ENCODE measurements around the gene ZNF184. TPM values are rescaled to one million over a fixed set of nuclear protein-coding genes. Genes with fewer than 3 reads are reported as not detected.

Gene ZNF184
- total RNA-seq, 1 donor from 2014 or later, result 7.3 TPM

DNA sequence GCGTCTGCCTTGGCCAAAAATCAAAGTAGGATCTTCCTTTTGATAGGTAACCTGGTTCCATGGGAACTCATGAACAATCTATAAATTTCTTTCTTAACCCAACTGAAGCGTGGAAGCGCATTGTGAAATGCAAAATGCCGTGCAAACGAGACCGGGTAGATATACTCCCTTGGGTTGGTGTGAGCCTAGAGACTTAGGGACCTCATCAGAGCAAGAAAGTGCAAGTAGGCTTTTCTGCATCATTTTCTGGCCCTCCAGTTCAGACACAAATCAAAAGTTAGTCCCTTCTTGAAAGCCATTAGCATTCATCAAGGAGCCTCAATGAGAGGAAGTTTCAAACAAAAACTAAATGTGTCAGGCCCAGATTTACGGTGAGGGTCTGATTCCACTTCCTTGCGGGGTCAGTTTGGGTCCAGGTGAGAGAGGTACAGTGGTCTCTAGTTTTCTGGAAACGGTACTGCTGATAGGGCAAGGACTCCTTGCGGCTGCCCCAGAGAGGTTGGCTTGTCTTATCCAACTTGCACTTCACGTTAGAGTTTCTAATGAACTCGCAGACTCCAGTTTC is 5.3 kb upstream of the ZNF184 start:
- Mint-ChIP-seq H3K9me3 (ENCODE audit: low read depth) (no peaks in the 10 kb centered on the region), H3K4me1 (ENCODE audit: low read depth) (no peaks in the 10 kb centered on the region), H3K27me3 (ENCODE audit: low read depth) (peaks cover 2% of the 10 kb centered on the region), H3K27ac (ENCODE audit: unreplicated experiment) (no peak overlapping the region), H3K4me3 (ENCODE audit: unreplicated experiment) (no peak overlapping the region), H3K36me3 (ENCODE audit: low read depth) (no peaks in the 10 kb centered on the region)
- no peak for DNase-seq (ENCODE audit: low spot score)
- TF ChIP-seq, protein P1, sequence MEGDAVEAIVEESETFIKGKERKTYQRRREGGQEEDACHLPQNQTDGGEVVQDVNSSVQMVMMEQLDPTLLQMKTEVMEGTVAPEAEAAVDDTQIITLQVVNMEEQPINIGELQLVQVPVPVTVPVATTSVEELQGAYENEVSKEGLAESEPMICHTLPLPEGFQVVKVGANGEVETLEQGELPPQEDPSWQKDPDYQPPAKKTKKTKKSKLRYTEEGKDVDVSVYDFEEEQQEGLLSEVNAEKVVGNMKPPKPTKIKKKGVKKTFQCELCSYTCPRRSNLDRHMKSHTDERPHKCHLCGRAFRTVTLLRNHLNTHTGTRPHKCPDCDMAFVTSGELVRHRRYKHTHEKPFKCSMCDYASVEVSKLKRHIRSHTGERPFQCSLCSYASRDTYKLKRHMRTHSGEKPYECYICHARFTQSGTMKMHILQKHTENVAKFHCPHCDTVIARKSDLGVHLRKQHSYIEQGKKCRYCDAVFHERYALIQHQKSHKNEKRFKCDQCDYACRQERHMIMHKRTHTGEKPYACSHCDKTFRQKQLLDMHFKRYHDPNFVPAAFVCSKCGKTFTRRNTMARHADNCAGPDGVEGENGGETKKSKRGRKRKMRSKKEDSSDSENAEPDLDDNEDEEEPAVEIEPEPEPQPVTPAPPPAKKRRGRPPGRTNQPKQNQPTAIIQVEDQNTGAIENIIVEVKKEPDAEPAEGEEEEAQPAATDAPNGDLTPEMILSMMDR (IDR thresholded peaks at IDR 0.05), result no peak

DNA sequence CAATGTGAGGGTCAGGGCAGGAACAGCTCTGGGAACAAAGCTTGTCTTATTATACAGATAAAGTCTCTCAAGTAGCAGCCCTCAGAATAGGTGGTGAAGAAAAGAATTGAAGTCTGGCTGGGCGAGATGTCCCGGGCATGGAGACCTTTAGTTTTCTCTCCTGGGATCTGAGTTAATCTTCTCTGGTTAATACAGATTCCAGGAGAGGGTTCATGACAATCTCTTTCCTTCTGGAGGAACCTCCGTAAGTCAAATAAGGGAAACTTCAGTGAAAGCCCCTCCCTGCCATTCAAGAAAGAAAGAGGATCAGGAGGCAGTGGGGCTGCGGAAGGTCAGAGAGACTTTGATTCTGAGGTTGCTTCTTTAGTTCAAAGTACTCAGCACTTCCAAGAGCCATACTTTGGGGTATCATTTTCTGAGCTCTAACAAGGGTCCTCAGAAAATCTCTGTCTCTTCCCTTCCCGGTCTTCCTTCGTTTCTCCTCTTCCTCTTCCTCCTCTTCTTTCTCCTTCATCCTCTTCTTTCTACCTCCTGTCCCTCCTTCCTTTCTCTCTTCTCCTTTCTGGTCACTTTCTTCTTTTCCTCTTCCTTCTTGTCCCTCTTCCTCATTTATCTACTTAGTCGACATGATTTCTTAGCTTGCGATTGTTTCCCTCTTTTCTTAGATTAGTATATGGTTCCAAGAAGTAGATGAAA is 4.6 kb upstream of the ZNF184 start:
- no peak overlapping the region for H3K4me3 Mint-ChIP-seq (ENCODE audit: unreplicated experiment)
- no peak for DNase-seq (ENCODE audit: low spot score)
- TF ChIP-seq, protein P1 (IDR thresholded peaks at IDR 0.05), result no peak
- H3K9me3 Mint-ChIP-seq (ENCODE audit: low read depth), result no peaks in the 10 kb centered on the region
- H3K36me3 Mint-ChIP-seq (ENCODE audit: low read depth), result no peaks in the 10 kb centered on the region
- H3K4me1 Mint-ChIP-seq (ENCODE audit: low read depth), result no peaks in the 10 kb centered on the region
- no peak overlapping the region for H3K27ac Mint-ChIP-seq (ENCODE audit: unreplicated experiment)
- no peaks in the 10 kb centered on the region for H3K27me3 Mint-ChIP-seq (ENCODE audit: low read depth)

DNA sequence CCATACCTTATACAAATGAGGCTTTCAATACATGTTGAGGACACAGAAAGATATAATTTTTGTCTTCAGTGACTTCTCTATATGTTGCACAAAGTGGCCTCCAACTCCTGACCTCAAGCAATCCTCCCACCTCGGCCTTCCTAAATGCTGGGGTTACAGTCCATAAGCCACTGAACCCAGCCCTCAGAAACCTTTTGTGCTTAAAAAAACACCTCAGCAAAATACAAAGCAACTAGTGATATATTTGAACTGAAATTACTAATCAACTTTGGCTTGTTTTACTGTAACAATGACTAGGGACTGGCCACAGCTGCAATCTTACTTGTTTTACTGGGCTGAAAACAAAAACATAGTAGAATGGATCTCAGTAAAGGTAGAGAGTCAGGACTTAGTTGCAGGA is 3.2 kb upstream of the ZNF184 start:
- Mint-ChIP-seq H3K4me1 (ENCODE audit: low read depth) (peaks cover 11% of the 10 kb centered on the region), H3K27me3 (ENCODE audit: low read depth) (no peaks in the 10 kb centered on the region), H3K36me3 (ENCODE audit: low read depth) (no peaks in the 10 kb centered on the region), H3K4me3 (ENCODE audit: unreplicated experiment) (no peak overlapping the region), H3K27ac (ENCODE audit: unreplicated experiment) (no peak overlapping the region), H3K9me3 (ENCODE audit: low read depth) (no peaks in the 10 kb centered on the region)
- TF ChIP-seq, protein P1 (IDR thresholded peaks at IDR 0.05), result no peak
- DNase-seq (ENCODE audit: low spot score), result no peak

DNA sequence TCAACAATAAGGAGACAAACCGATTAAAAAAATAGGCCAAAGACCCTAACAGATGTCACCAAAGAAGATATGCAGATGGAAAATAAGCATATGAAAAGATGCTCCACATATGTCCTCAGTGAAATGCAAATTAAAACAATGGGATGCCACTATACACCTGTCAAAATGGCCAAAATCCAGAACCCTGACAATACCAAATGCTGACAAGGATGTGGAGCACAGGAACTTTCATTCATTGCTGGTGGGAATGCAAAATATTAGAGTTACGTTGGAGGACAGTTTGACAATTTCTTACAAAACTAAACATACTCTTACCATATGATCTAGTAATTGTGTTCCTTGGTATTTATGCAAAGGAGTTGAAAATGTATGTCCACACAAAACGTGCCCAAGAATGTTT is 1.8 kb upstream of the ZNF184 start:
- Mint-ChIP-seq H3K9me3 (ENCODE audit: low read depth) (no peaks in the 10 kb centered on the region), H3K27ac (ENCODE audit: unreplicated experiment) (no peak overlapping the region), H3K27me3 (ENCODE audit: low read depth) (no peaks in the 10 kb centered on the region), H3K4me3 (ENCODE audit: unreplicated experiment) (no peak overlapping the region), H3K36me3 (ENCODE audit: low read depth) (peaks cover 5% of the 10 kb centered on the region), H3K4me1 (ENCODE audit: low read depth) (peaks cover 22% of the 10 kb centered on the region)
- no peak for DNase-seq (ENCODE audit: low spot score)
- TF ChIP-seq, protein P1 (IDR thresholded peaks at IDR 0.05), result no peak

DNA sequence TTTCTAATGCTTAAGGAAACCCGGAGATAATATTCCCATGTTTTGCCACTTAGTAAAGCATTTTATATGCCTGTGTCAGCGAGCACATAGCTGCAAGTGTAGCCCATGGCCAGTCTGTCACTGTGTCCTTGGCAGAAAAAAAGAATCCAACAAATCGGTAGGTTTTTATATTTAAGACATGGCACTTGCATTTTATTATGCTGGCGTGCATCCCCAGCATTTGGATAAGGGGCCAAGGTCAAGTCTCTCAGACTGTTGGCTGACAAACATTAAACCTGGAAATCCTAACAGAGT is 1.2 kb upstream of the ZNF184 start:
- no peaks in the 10 kb centered on the region for H3K9me3 Mint-ChIP-seq (ENCODE audit: low read depth)
- DNase-seq (ENCODE audit: low spot score), result no peak
- H3K27ac Mint-ChIP-seq (ENCODE audit: unreplicated experiment), result no peak overlapping the region
- TF ChIP-seq, protein P1 (IDR thresholded peaks at IDR 0.05), result no peak
- H3K36me3 Mint-ChIP-seq (ENCODE audit: low read depth), result peaks cover 8% of the 10 kb centered on the region
- peak overlapping the region; percentile 93 for H3K4me3 Mint-ChIP-seq (ENCODE audit: unreplicated experiment)
- H3K4me1 Mint-ChIP-seq (ENCODE audit: low read depth), result peaks cover 25% of the 10 kb centered on the region
- H3K27me3 Mint-ChIP-seq (ENCODE audit: low read depth), result no peaks in the 10 kb centered on the region

Data from chondrocyte (in vitro differentiated cells).